Astrocyte (in vitro differentiated cells and primary cell): Measurements from ENCODE around the gene BHLHA15. TPM values are rescaled to one million over a fixed set of nuclear protein-coding genes. Genes with fewer than 3 reads are reported as not detected.
A peak's percentile ranks its signal among the peaks of the same experiment; 100 is the strongest.

ENCODE experiments used
- DNase-seq: peaks from one replicate; pipeline ENCODE4 v3.0.0-alpha.2; 2010; ENCODE audit warnings: low read depth
- FAIRE-seq: peaks from 2 replicates; lab custom pipeline; 2011; peaks lifted over from hg19 to GRCh38; lab: Jason Lieb, UNC
- H2AFZ ChIP-seq: 2 replicates; pipeline ENCODE4 v1.6.0; 2012; ENCODE audit warnings: low read depth, low read length, inconsistent platforms
- H3K27ac ChIP-seq: 2 replicates; pipeline ENCODE4 v1.5.1; 2011; ENCODE audit warnings: low read depth, low read length, inconsistent platforms
- H3K27me3 ChIP-seq: 2 replicates; pipeline ENCODE4 v1.6.0; 2011; ENCODE audit warnings: low read length, inconsistent platforms; ENCODE audit not compliant: insufficient read depth
- H3K36me3 ChIP-seq: 2 replicates; pipeline ENCODE4 v1.5.1; 2011; ENCODE audit warnings: low read length, inconsistent platforms; ENCODE audit not compliant: insufficient read depth
- H3K4me1 ChIP-seq: 2 replicates; pipeline ENCODE4 v1.5.1; 2011; ENCODE audit warnings: low read length, inconsistent platforms; ENCODE audit not compliant: insufficient read depth
- H3K4me2 ChIP-seq: 2 replicates; pipeline ENCODE4 v1.6.0; 2012; ENCODE audit warnings: low read length, inconsistent platforms
- H3K4me3 ChIP-seq: 2 replicates; pipeline ENCODE4 v1.5.1; 2011; ENCODE audit warnings: low read depth, mild to moderate bottlenecking, low read length, inconsistent platforms; ENCODE audit not compliant: insufficient read depth
- H3K79me2 ChIP-seq: 2 replicates; pipeline ENCODE4 v1.6.0; 2012; ENCODE audit warnings: mild to moderate bottlenecking, low read length, inconsistent platforms; ENCODE audit not compliant: insufficient read depth
- H3K9ac ChIP-seq: 2 replicates; pipeline ENCODE4 v1.6.0; 2012; ENCODE audit warnings: mild to moderate bottlenecking, low read length, inconsistent platforms
- H3K9me3 ChIP-seq: 2 replicates; pipeline ENCODE4 v1.5.1; 2012; ENCODE audit warnings: low read depth, mild to moderate bottlenecking, low read length, inconsistent platforms; ENCODE audit not compliant: insufficient read depth
- H4K20me1 ChIP-seq: 2 replicates; pipeline ENCODE4 v1.6.0; 2012; ENCODE audit warnings: low read length, inconsistent platforms; ENCODE audit not compliant: insufficient read depth
- H3K27ac Mint-ChIP-seq: one replicate; pipeline ENCODE4 v1.8.0; 2021; ENCODE audit warnings: mild to moderate bottlenecking, mixed read lengths; ENCODE audit not compliant: unreplicated experiment
- H3K27me3 Mint-ChIP-seq: one replicate; pipeline ENCODE4 v1.8.0; 2021; ENCODE audit warnings: low read depth, mixed read lengths; ENCODE audit not compliant: unreplicated experiment
- H3K36me3 Mint-ChIP-seq: one replicate; pipeline ENCODE4 v1.8.0; 2021; ENCODE audit warnings: low read depth, mixed read lengths; ENCODE audit not compliant: unreplicated experiment
- H3K4me1 Mint-ChIP-seq: one replicate; pipeline ENCODE4 v1.8.0; 2021; ENCODE audit warnings: low read depth, mixed read lengths; ENCODE audit not compliant: unreplicated experiment
- H3K4me3 Mint-ChIP-seq: one replicate; pipeline ENCODE4 v1.8.0; 2021; ENCODE audit warnings: mild to moderate bottlenecking, moderate library complexity, mixed read lengths; ENCODE audit not compliant: unreplicated experiment
- H3K9me3 Mint-ChIP-seq: one replicate; pipeline ENCODE4 v1.8.0; 2021; ENCODE audit warnings: mild to moderate bottlenecking, mixed read lengths; ENCODE audit not compliant: unreplicated experiment
- EZH2 ChIP-seq: IDR thresholded peaks from 2 replicates; pipeline ENCODE4 v1.6.1; 2012; ENCODE audit warnings: mild to moderate bottlenecking, low read length, inconsistent platforms; ENCODE audit not compliant: insufficient read depth
- total RNA-seq: library from RNA; stranded (reverse); gene quantifications from 2 replicates; pipeline ENCODE4 v1.2.1, GENCODE V29; 2021
- TF ChIP-seq, protein P1 (sequence below): IDR thresholded peaks from 2 replicates; pipeline ENCODE4 v1.5.1; 2011; ENCODE audit warnings: low read depth, mild to moderate bottlenecking, inconsistent platforms, low read length, moderate library complexity; ENCODE audit not compliant: insufficient read depth

BHLHA15 gene
- total RNA-seq, 1 donor from 2014 or later, result 0.57 TPM

DNA sequence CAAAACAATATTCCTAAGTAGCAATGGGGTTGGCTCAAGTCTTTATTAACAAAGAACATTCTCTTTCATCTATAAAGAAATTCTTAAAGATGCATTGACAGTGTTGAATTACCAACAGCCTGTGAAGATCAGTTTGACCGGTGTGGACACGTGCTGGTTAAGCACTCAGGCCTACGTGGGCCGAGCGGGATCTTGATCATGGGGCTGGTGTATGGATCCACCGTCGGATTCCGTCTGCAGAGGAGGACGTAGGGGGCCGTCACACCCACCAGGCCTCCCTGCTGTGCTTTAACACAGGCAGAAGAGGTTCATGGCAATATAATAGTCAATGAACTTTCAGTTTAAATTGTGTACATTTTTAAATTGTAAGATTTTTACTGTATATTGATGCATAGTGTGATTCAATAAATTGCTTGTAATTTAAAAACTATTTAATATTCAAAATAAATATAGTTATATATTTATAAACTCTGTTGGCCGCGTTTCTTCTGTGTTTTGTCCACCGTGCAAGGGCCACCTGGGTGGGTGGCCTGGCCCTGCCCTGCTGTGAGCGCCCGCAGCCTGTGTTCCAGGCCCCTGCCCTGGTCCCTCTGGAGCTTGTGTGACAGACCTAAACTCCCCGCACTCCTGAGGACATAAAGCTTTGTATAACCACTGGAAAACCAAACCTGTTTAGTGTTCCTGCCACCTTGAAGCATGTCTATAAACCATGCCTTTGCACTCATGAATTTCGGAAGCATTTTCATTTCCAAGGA, 1.9 kb upstream of the BHLHA15 start:
- DNase-seq (no peak), FAIRE-seq (no peak)
- Histone ChIP-seq H2AFZ (no peak overlapping the region), H3K4me3 (no peak overlapping the region), H3K9me3 (no peaks in the 10 kb centered on the region), H4K20me1 (no peaks in the 10 kb centered on the region), H3K79me2 (no peaks in the 10 kb centered on the region), H3K4me2 (no peak overlapping the region), H3K36me3 (no peaks in the 10 kb centered on the region), H3K27ac (no peak overlapping the region), H3K4me1 (peaks cover 5% of the 10 kb centered on the region), H3K27me3 (no peaks in the 10 kb centered on the region), H3K9ac (no peak overlapping the region)
- peaks cover 7% of the 10 kb centered on the region for H3K36me3 Mint-ChIP-seq
- peaks cover 7% of the 10 kb centered on the region for H3K4me1 Mint-ChIP-seq
- no peak overlapping the region for H3K4me3 Mint-ChIP-seq
- H3K27me3 Mint-ChIP-seq, result no peaks in the 10 kb centered on the region
- no peaks in the 10 kb centered on the region for H3K9me3 Mint-ChIP-seq
- TF ChIP-seq, protein P1, sequence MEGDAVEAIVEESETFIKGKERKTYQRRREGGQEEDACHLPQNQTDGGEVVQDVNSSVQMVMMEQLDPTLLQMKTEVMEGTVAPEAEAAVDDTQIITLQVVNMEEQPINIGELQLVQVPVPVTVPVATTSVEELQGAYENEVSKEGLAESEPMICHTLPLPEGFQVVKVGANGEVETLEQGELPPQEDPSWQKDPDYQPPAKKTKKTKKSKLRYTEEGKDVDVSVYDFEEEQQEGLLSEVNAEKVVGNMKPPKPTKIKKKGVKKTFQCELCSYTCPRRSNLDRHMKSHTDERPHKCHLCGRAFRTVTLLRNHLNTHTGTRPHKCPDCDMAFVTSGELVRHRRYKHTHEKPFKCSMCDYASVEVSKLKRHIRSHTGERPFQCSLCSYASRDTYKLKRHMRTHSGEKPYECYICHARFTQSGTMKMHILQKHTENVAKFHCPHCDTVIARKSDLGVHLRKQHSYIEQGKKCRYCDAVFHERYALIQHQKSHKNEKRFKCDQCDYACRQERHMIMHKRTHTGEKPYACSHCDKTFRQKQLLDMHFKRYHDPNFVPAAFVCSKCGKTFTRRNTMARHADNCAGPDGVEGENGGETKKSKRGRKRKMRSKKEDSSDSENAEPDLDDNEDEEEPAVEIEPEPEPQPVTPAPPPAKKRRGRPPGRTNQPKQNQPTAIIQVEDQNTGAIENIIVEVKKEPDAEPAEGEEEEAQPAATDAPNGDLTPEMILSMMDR, result no peak
- no peak for TF ChIP-seq EZH2
- H3K27ac Mint-ChIP-seq, result no peak overlapping the region

DNA sequence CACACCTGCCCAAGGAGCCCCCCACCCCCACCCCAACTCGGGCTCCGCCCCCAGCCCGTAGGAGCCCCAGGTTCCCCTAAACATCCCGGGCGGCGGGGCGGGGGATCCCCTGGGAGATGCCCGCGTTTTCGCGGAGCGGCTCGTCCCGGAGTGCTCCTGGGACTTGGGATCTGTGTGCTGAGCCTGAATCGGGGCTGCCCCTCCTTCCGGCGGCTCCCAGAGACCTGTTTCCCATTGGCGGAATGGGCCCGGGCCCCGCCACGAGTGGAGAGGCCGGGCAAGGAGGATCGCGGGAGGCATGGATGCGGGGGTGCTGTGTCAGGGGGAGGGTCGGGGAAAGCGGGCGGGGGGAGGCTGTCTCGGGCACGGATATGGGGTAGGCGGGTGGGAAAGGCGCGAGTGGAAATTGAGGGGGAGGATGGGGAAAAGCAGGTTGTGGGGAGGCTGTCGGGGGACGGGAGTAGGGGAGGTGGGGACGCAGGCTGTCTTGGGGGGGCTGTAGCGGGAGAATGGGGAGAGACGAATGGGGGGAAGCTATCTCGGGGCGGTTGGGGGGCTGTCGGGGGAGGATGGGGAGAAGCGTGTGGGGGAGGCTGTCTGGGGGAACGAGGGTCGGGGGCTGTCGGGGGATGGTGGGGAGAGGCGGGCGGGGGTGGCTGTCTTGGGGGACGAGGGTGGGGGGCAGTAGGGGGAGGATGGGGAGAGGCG, 572 bp upstream of the BHLHA15 start:
- DNase-seq (no peak), FAIRE-seq (no peak)
- Histone ChIP-seq H4K20me1 (no peaks in the 10 kb centered on the region), H2AFZ (no peak overlapping the region), H3K4me1 (peaks cover 5% of the 10 kb centered on the region), H3K27ac (no peak overlapping the region), H3K79me2 (no peaks in the 10 kb centered on the region), H3K4me2 (peak overlapping the region; percentile 79), H3K4me3 (peak overlapping the region; percentile 33), H3K27me3 (no peaks in the 10 kb centered on the region), H3K9me3 (no peaks in the 10 kb centered on the region), H3K36me3 (no peaks in the 10 kb centered on the region), H3K9ac (peak overlapping the region; percentile 31)
- H3K27ac Mint-ChIP-seq, result no peak overlapping the region
- peaks cover 10% of the 10 kb centered on the region for H3K36me3 Mint-ChIP-seq
- no peaks in the 10 kb centered on the region for H3K27me3 Mint-ChIP-seq
- no peak overlapping the region for H3K4me3 Mint-ChIP-seq
- peaks cover 7% of the 10 kb centered on the region for H3K4me1 Mint-ChIP-seq
- no peaks in the 10 kb centered on the region for H3K9me3 Mint-ChIP-seq
- TF ChIP-seq EZH2, result no peak
- TF ChIP-seq, protein P1, result no peak
